GM19438 (cell line): ENCODE results near the gene FMN1.

Experiments used
- ATAC-seq: cut with Tn5 transposase; IDR thresholded peaks from one replicate; pipeline ENCODE4 v1.9.1; 2021; ENCODE audit warnings: low read depth; ENCODE audit not compliant: unreplicated experiment

Gene FMN1

DNA sequence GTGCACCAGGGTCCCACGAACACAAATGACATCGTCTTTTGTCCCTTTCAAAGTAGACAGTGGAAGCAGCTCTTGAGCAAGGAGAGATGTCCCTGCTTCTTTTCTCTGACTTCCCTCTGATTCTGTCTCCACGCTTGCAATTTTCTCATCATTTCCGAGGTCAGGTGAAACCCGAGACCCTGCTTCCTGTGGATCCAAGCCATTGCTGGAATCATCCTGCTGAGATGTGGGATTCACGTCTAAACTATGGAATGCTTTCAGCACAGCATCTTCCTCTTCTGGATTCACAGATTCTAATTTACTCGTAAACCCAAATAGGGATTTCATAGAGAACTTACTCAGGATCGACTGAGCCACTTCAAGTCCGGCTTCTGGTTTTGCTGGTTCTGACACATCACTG is 127.1 kb downstream of the FMN1 start:
- no peak for ATAC-seq

DNA sequence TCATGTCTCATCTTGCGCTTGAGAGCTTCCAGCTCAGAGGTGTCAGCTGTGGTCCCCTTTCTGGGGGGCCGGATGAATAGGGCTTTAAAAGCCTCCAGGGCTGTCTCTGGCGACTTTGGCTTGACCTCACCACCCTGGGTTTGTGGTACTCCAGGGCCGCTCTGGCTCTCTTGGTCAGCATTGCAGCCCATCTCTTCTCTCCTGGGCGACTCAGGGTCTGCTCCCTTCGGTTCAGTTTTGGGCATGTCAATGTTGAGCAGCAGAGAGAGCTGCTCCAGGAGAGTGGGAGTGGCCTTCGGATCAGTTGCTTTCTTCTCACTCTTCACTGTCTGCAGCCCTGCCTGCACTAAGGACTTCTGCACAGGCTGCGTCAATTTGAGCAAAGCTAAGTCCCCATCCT is 127.9 kb downstream of the FMN1 start:
- no peak for ATAC-seq

DNA sequence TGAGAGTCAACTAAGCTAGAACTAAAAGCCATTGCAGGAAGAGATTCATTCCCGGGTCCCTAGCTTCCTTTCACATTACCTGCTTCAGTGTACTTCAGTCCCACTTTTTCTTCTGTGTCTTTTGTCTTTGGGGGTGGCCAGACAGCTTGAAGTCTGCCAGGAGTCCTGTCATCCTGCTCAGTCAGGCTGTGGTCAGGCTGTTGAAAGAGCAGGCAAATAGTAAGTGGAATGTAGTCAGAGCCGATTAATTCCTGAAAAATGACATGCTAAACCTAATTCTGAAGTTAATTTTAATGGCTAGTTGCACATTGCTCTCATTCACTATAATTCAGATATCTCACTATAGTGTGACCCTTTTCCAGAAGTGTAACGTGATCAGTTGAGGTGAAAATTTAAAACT is 129.6 kb downstream of the FMN1 start:
- ATAC-seq = no peak

DNA sequence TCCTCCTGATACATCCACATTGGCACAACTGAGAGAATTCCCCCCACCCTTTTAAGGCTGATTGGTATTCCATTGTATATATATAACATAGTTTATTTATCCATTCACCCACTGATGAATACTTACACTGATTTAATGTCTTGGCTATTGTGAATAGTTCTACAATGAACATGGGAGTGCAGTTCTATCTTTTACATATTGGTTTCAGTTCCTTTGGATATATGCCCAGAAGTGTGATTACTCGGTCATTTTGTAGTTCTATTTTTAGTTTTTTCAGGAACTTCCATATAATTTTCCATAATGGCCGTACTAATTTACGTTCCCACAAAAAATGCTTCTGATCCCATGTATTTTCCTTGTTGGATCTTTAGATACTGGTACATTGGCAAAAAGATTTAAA is 135.3 kb downstream of the FMN1 start:
- no peak for ATAC-seq

DNA sequence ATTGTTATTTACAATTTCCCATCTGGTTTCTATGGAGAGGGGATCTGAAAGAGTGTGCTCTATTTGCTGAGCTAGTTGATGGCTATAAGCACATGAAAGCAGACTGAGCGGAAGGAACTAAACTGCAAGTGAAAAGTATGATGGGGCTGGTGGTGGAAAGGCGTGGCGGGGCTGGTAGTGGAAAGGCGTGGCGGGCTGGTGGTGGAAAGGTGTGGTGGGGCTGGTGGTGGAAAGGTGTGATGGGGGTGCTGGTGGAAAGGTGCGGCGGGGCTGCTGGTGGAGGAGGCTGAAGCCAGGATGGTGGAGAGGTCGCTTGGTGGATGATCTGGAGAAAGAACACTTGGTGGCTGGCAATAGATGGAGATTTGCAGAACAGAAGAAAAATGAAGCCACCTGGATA is 136.7 kb downstream of the FMN1 start:
- no peak for ATAC-seq

DNA sequence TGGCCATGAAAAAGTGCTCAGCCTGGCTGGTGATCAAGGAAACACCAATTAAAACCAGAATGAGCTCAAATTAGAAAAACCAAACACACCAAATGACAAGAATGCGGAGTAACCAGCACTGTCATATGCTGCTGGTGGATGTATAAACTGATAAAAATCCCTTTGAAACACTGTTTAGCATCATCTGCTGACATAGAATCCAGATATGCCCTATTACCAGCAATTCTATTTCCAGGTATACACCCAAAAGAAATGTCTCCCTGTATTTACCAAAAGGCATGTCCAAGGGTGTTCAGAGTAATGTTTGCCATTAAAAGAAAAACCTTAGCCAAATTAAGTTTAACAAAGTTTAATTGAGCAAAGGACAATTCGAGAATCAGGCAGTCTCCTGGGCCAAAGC is 138.6 kb downstream of the FMN1 start:
- no peak for ATAC-seq

DNA sequence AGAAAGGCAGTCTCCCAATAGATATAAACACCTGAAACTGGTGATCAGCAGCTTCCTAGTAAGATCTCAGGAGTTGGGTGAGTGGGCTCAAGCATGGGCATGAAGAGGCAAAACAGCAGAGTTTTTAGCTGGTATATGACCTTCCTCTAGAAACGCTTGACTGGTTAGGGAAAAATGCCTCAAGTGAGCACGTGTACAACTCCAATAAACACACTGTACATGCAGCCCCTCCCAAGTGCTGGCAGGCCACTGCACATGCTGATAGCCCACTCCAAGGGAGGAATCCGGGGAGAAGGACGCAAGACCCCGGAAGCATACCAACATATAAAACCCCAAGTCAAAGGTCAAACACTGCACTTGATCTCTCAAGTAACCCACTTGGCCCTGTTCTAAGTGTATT is 143.0 kb downstream of the FMN1 start:
- ATAC-seq = no peak

DNA sequence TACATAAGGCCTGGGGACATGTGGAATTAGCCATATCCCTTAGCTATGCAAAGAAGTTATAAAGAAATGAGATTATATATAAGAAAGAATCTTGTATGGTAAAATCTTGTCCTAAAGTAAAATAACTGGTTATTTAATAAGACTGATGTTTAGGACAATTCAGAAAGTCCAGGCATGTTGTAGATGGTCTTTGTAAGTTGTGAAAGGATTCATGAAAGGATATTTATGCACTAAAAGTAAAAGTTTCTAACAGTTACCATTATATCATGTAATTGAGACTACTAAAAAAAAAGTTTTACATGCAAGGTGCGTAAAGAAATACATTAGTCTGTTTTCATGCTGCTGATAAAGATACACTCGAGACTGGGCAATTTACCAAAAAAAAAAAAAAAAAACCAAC is 146.3 kb downstream of the FMN1 start:
- no peak for ATAC-seq

DNA sequence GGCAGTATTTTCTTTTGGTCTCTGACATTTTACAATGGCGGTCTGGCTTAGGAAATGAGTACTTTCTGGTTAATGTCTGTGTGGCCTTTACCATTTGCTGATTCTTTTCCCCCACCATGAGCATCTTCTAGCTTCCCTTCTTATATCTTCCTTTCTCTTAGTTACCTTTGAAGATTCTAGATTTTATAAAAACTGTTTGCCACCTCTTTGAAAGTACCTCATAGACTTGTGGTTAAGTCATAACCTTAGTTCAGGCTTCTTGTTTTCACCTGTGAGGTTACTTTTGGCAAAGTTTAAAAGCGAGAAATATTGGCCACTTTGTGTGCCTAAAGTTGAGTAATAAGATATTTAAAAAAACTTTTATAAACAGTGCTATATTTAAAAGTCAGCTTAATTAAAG is 147.4 kb downstream of the FMN1 start:
- ATAC-seq = no peak

DNA sequence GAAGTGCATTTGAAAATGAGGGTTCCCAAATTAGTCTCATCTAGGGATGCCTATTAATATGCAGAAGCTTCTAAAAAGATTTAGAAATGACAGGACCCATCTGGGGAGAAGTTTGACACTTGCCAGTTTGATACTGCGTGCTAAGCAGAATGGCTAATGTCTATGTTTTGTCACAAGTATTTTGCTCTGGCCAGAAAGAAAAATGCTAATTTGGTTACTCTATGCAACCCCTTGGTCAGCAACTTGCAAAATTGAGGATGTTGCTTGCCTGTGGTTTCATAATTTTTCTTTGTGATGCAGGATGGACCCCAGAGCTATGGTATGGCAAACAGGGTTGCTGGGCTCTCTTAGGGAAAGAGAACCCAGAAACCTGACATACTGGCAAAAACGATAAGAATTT is 148.2 kb downstream of the FMN1 start:
- no peak for ATAC-seq

DNA sequence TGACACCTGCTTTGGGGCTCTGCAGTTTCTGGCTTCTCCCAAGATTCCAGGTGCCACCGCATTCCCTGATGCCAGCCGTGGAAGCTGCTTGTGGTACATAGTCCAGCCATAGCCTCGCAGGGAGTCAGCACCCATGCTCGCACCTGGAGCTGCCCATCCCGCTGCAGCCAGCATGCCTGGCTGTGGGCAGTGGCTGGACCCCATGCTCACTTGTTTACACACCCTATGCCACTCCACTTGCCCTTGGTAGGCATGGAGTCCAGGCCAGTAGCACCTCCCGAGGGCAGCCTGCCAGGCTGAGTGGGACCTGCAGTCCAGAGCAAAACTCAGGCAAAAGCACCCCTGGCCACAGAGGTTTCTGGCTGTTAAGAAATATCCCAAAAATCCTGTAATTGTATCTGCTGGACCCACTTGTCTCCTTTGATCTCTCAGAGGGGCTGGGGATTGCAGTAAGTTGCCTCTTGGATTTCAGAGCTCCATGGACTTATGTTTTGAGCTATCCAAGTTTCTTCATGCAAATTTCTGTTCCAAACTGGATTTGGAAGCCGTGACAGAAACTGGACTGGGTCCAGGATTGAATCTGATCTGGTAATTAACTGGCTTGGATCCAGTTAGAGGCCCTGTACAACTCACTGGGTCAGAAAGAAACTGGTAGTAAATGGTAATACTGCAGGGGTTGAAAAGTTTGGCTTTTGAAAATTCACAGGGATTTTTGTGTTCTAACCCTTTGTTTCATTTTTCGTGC is 149.3 kb downstream of the FMN1 start:
- ATAC-seq = no peak

DNA sequence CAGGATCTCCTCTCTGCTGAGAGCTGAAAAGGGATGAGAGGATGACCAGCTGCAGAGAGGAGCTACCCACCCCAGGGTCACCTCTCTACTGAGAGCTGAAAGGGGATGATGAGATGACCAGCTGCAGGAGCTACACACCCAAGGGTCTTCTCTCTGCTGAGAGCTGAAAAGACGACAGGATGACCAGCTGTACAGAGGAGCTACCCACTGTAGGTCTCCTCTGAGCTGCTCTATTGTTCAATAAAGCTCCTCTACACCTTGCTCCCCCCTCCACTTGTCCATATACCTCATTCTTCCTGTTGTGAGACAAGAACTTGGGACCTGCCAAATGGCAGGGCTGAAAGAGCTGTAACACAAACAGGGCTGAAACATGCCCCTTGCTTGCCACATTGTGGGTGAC is 149.9 kb downstream of the FMN1 start:
- no peak for ATAC-seq

DNA sequence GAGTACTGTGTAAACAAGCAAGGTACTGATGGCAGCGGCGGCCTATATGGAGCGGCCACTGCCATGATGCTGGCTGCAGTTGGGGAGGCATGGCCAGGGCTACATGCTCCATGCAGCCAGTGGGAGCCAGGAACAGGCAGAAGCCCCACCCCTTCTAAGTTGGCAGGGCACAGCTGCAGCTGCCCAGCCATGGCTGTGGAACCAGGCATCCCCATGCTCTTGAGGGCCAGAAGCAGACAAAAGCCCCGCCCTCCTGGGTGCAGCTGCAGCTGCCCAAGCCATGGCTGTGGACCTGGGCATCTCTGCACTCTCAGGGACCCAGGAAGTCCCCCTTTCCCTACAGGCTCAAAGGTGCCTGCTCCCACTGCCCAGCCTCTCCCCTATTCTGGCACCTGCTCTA is 150.9 kb downstream of the FMN1 start:
- no peak for ATAC-seq

DNA sequence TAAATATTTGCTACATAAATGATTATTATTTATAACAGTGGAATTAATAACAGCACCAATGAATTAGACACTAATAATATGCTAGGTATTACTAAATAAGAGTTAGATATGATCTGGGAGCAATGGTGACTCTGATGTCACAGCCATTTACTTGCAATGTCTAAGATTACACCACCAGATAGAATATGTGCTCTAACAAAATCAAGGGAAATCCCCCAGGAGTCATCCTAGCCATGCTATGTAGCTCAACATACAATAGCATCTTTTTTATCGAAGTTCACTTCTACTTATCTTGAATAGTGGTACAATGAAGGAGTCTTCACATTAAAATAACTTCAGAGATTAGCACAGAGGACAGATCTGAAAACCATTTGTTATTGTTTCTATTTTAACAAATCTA is 154.0 kb downstream of the FMN1 start:
- no peak for ATAC-seq

DNA sequence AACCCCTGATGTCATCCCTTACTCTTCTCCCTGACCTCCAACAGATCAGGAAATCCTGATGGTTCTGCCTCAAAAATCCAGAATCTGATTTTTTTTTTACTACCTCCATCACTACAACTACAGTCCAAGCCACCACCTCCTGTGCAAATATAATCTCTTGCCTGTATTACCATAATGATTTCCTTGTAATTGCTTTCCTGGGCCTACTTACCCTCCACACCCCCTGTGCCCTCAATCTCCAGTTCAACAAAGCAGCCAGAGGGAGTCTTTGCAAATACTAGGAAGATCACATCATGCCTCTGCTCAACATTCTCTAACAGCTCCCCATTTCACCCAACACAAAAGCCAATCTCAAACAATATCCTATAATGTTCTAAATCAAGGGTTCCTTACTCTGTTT is 159.9 kb downstream of the FMN1 start:
- ATAC-seq = no peak

DNA sequence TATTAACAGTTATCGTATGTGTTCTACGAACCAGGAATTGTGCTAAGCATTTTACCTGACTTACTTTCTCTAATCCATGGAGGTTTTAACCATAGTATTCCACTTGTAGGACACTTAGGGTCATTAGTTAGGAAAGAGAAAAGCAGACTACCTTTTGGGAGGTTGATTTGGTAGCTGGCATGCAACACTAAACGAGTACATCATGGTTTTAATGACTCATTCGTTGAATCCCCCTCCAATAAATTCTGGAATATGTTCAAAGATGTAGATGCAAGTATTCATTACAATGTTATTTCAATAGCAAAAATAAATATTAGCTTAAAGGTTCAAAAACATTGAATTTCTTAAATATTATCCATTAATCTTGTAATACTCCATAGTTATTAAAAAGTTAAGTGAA is 162.5 kb downstream of the FMN1 start:
- no peak for ATAC-seq

DNA sequence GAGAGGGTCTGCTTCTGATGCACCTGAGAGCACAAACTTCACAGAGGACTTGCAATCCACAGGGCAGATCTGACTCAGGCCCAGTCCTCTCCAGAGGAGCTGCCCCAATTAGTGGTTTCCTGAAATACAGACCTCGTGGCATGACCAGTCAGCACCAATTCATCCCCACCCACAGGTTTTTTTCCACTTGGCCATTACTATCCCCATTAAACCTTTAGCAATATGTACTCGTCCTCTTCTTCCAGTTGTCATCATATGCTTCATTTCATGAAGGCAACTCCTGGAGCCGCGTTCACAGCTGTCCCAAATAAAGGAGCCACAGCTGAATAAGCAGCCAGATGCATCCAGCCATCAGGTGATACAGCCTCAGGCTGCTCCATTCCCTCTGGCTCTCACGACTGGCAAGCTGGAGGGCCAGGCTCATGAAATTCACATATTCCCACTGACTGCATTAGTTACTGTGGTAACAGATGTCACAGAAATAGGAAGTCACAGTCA is 163.1 kb downstream of the FMN1 start:
- ATAC-seq = no peak

DNA sequence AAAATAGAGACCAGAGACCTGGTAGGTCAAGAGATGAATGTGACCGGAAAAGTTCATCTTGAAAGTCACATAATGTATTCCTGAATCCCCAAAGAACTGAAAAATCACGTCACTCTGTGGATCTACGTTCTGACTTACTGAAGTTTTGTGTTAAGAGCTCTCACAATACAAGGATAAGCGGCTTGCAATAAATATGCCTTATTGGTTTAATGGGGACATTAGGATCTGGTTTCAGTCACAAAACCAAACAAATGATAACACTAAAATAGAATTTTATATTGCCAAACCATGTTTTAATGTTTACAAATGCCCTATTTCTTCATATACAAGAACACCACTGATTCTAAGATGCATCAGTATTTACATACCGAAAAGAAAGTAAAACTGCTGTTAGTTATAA is 164.2 kb downstream of the FMN1 start:
- ATAC-seq = no peak

DNA sequence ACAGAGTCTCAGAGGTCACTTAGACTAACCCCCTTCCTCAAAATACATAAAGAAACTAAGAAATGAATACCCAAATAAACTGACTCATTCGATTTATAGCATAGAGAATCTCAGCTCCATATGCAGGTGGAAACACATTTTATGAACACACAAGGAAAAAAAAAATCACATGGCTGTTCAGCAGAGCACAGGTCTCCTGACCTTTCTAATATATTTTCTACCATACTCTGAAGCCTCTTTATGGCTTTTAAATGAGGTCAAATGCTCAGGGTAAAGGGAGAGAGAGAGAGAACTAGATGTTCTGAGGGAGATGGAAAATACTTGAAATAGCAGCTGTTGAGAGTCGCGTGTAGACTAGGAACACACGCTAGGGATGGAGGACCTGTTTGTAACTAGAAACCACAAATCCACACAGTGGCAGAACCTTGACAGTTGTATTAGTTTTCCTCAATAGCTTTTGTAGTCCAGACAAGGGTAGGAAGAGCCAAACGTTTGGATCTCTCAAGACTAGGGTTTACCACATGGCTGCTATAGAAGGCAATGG is 165.3 kb downstream of the FMN1 start:
- ATAC-seq = no peak

DNA sequence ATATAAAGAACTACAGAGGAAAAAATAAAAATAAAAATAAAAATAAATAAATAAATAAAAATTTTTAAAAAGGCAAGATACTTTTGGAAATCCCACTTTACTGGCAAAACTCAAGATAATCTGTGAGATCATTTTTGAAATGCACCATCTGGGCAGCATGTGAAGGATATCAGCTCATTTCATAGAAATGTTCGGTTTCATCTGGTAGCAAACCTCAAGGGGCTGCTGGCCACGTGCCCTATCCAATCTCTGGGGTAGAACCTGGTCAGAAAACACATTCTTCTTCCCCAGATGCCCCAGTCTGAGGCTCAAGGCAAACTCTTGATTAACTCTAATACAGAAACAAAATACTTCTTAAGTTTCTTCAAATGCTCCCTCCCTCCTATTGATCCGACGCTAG is 166.0 kb downstream of the FMN1 start:
- ATAC-seq = no peak

DNA sequence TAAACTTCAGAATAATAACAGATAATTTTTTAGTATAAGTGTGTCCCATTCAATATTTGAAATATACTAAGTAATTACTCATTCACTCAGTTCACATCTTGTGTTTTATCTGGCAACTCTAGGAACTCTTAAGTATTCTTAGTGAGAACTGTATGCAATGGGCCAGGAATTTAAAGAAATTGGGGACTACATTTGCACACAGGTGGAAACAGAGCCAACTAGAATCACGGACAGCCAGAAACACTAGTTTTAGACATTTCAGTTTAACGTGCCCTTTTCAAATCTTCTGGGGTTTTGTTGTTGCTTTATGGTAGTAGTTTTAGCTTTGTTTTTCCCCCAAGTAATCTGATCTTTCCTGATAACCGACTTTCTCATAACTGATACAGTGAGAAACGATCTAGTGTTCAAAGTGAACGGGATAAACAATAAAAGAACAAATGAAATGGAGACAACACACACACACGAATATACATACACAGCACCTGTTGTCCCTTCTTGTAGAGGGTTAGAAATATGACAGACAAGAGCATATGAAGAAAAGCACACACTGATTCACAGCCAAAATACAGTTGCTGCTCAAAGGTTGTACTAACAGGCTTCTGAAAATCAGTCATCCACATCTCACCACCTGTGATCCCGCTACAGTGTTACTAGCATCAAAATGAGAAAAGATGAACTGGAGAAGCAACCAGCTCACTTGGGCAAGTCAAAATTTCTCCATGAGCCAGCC is 167.0 kb downstream of the FMN1 start:
- no peak for ATAC-seq

DNA sequence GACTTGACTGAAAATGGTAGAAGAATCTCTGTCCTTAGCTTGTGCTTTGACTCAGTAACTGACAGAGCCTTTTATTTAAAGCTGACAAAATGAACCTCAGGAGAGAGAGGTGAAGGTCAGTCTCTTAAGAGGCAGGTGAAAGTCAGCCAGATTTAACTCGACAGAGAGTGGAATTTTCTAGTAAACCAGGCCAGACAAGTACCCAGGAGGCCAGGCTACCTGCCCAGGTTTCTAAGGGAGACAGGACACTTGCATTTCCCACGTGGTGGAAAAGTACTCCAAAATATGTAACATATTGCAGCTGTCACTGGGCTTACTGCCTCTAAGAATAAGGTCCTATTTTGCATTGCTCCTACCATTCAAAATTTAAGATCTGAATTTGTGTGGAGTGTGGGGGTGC is 167.9 kb downstream of the FMN1 start:
- no peak for ATAC-seq
